Liver (tissue), 9 donors: ENCODE results near the gene IRF6. TPM values are rescaled to one million over a fixed set of nuclear protein-coding genes. Genes with fewer than 3 reads are reported as not detected.
A peak's percentile ranks its signal among the peaks of the same experiment; 100 is the strongest.

Experiments used
- DNase-seq: peaks from one replicate; pipeline ENCODE4 v3.0.0-alpha.2; 2017; ENCODE audit warnings: low spot score
- H3K27ac ChIP-seq, 2 donors: one replicate each; pipeline ENCODE4 v1.7.0; 2013; ENCODE audit warnings: inconsistent platforms in 2 of 2, low read length in 2 of 2, control low read depth in 1 of 2, low read depth in 1 of 2, mild to moderate bottlenecking in 1 of 2
- H3K27me3 ChIP-seq, 4 donors: one replicate each; pipeline versions ENCODE4 v1.6.1 to v1.7.0; 2013; ENCODE audit warnings: low read length in 3 of 4, inconsistent platforms in 1 of 4, mild to moderate bottlenecking in 1 of 4, moderate library complexity in 1 of 4; ENCODE audit not compliant: control insufficient read depth in 4 of 4, insufficient read depth in 4 of 4
- H3K36me3 ChIP-seq, 4 donors: one replicate each; pipeline versions ENCODE4 v1.6.1 to v1.7.0; 2013; ENCODE audit warnings: low read length in 3 of 4, mild to moderate bottlenecking in 3 of 4, low read depth in 1 of 4, moderate library complexity in 1 of 4; ENCODE audit not compliant: control insufficient read depth in 4 of 4, insufficient read depth in 3 of 4
- H3K4me1 ChIP-seq, 4 donors: one replicate each; pipeline versions ENCODE4 v1.6.1 to v1.7.0; 2013; ENCODE audit warnings: low read length in 3 of 4, mild to moderate bottlenecking in 3 of 4, moderate library complexity in 1 of 4; ENCODE audit not compliant: control insufficient read depth in 4 of 4, insufficient read depth in 4 of 4
- H3K4me3 ChIP-seq, 3 donors: one replicate each; pipeline versions ENCODE4 v1.6.1 to v1.7.0; 2013; ENCODE audit warnings: low read length in 3 of 3, control low read depth in 1 of 3, low read depth in 1 of 3, mild to moderate bottlenecking in 1 of 3
- H3K9ac ChIP-seq, 2 donors: one replicate each; pipeline ENCODE4 v1.7.0; 2013; ENCODE audit warnings: low read length in 2 of 2, mild to moderate bottlenecking in 2 of 2, moderate library complexity in 2 of 2, control low read depth in 1 of 2, low read depth in 1 of 2
- H3K9me3 ChIP-seq, 4 donors: one replicate each; pipeline versions ENCODE4 v1.6.1 to v1.7.0; 2013; ENCODE audit warnings: low read length in 3 of 4; ENCODE audit not compliant: control insufficient read depth in 4 of 4
- ATF3 ChIP-seq: IDR thresholded peaks from 2 replicates; pipeline ENCODE4 v1.6.1; 2016; ENCODE audit warnings: antibody characterized with exemption
- CTCF ChIP-seq: fragments of 150-350 bp; IDR thresholded peaks from 2 replicates; pipeline ENCODE4 v1.5.1; 2017; ENCODE audit warnings: improper control_type of control experiment, low read depth, low read length; ENCODE audit not compliant: missing input control
- EGR1 ChIP-seq, 2 donors: IDR thresholded peaks; 2 replicates each; pipeline ENCODE4 v1.6.1; 2016 to 2018; ENCODE audit warnings: antibody characterized with exemption in 2 of 2, low read depth in 2 of 2
- FOXA1 ChIP-seq: IDR thresholded peaks from 2 replicates; pipeline ENCODE4 v1.6.1; 2016; ENCODE audit warnings: antibody characterized with exemption
- FOXA2 ChIP-seq: IDR thresholded peaks from 2 replicates; pipeline ENCODE4 v1.6.1; 2016; ENCODE audit warnings: antibody characterized with exemption
- GABPA ChIP-seq, 2 donors: IDR thresholded peaks in 1 of 2; conservative IDR thresholded peaks in 1 of 2; 2 replicates each; pipeline ENCODE4 v1.6.1; 2016; ENCODE audit warnings: antibody characterized with exemption in 2 of 2, mild to moderate bottlenecking in 1 of 2, moderate library complexity in 1 of 2
- HNF4A ChIP-seq, 2 donors: conservative IDR thresholded peaks; 2 replicates each; pipeline ENCODE4 v1.6.1; 2016; ENCODE audit warnings: antibody characterized with exemption in 2 of 2, mild to moderate bottlenecking in 2 of 2
- HNF4G ChIP-seq: IDR thresholded peaks from 2 replicates; pipeline ENCODE4 v1.6.1; 2016; ENCODE audit warnings: antibody characterized with exemption
- JUND ChIP-seq, 2 donors: IDR thresholded peaks; 2 replicates each; pipeline ENCODE4 v1.6.1; 2016; ENCODE audit warnings: antibody characterized with exemption in 2 of 2
- MAX ChIP-seq: IDR thresholded peaks from 2 replicates; pipeline ENCODE4 v1.6.1; 2016; ENCODE audit warnings: antibody characterized with exemption
- NR2F2 ChIP-seq: IDR thresholded peaks from 2 replicates; pipeline ENCODE4 v1.6.1; 2016; ENCODE audit warnings: antibody characterized with exemption
- RAD21 ChIP-seq, 2 donors: IDR thresholded peaks; 2 replicates each; pipeline ENCODE4 v1.6.1; 2016; ENCODE audit warnings: antibody characterized with exemption in 2 of 2, mild to moderate bottlenecking in 2 of 2
- REST ChIP-seq: IDR thresholded peaks from 2 replicates; pipeline ENCODE4 v1.6.1; 2016; ENCODE audit warnings: antibody characterized with exemption, mild to moderate bottlenecking
- RXRA ChIP-seq, 2 donors: IDR thresholded peaks; 2 replicates each; pipeline ENCODE4 v1.6.1; 2017 to 2018; ENCODE audit warnings: antibody characterized with exemption in 2 of 2, mild to moderate bottlenecking in 1 of 2
- SP1 ChIP-seq: IDR thresholded peaks from 2 replicates; pipeline ENCODE4 v1.6.1; 2018; ENCODE audit warnings: antibody characterized with exemption, mild to moderate bottlenecking
- TAF1 ChIP-seq: conservative IDR thresholded peaks from 2 replicates; pipeline ENCODE4 v1.6.1; 2016; ENCODE audit warnings: antibody characterized with exemption, mild to moderate bottlenecking
- YY1 ChIP-seq: IDR thresholded peaks from 2 replicates; pipeline ENCODE4 v1.6.1; 2016; ENCODE audit warnings: antibody characterized with exemption, mild to moderate bottlenecking
- ZBTB33 ChIP-seq: IDR thresholded peaks from 2 replicates; pipeline ENCODE4 v1.6.1; 2016; ENCODE audit warnings: antibody characterized with exemption
- WGBS: extraction: QIAGEN DNeasy Blood & Tissue Kit; methylation state at CpG from one replicate; pipeline ENCODE4 v1.1.7; 2013; 5-methylcytosine and 5-hydroxymethylcytosine counted together
- polyA plus RNA-seq, 2 donors: library from polyadenylated mRNA; stranded (reverse) in 1 of 2; unstranded in 1 of 2; fragments of 200-250 nt in 1 of 2; fragments of >200 nt in 1 of 2; fragmentation: Nextera tagmentation in 1 of 2; extraction: Ambion mirVana in 1 of 2; gene quantifications; one replicate each; pipeline versions ENCODE4 v1.2.1 to v1.2.3, GENCODE V29; 2013 to 2015
- total RNA-seq, 2 donors: library from RNA; depleted of rRNA; stranded (reverse); fragments of >200 nt; gene quantifications; one replicate each; pipeline ENCODE4 v1.2.3, GENCODE V29; 2014
- donor health status: healthy.
- donor health status: healthy.
- donor health status: healthy.
- donor health status: healthy.
- donor health status: healthy.

Gene IRF6
- total and polyA plus RNA-seq, 4 donors, result 0.51 to 29.3 (median 14.3) TPM

- Histone ChIP-seq H3K36me3 (peaks cover 1 to 17% (median 13%) of the 10 kb centered on the region in 4 donors), H3K4me3 (peak within 1 kb of the TSS; percentile 64 to 85 (median 77))
- 15% methylated on average over 51 of the region's 51 CpGs for WGBS
Observed at GRCh38 chr1:209827384-209828262, 21.7 kb upstream of the IRF6 start, which contains the start of gene UTP25. UTP25 (plus strand) TSS chr1:209827972; CDS start chr1:209828064, 92 bp downstream.

More at GRCh38 chr1:209827384-209828262, 21.7 kb upstream of the IRF6 start, which contains the start of gene UTP25:
- peak; percentile 93 for DNase-seq
- H3K9me3 ChIP-seq, result no peaks in the 10 kb centered on the region
- no peaks in the 10 kb centered on the region for H3K27me3 ChIP-seq
- peak within 1 kb of the TSS; percentile 53 to 71 for H3K27ac ChIP-seq
- H3K9ac ChIP-seq, result peak within 1 kb of the TSS; percentile 35 to 72
- no peak for TF ChIP-seq ATF3
- TF ChIP-seq FOXA1, result no peak
- TF ChIP-seq RAD21 (IDR thresholded peaks at IDR 0.05), result peak; percentile 51 to 68
- peak; percentile 24 to 61 for TF ChIP-seq RXRA (IDR thresholded peaks at IDR 0.05)
- TF ChIP-seq ZBTB33, result peak; percentile 96
- TF ChIP-seq MAX, result peak; percentile 100
- TF ChIP-seq CTCF, result peak; percentile 67
- TF ChIP-seq REST, result peak; percentile 74
- TF ChIP-seq NR2F2, result peak; percentile 14
- peak; percentile 14 to 38 for TF ChIP-seq JUND (IDR thresholded peaks at IDR 0.05)
- TF ChIP-seq GABPA (IDR thresholded peaks at IDR 0.05 in 1 of 2, conservative IDR thresholded peaks at IDR 0.05 in 1 of 2), result peak; percentile 89 to 98
- TF ChIP-seq FOXA2, result peak; percentile 31
- TF ChIP-seq YY1, result peak; percentile 81
- no peak for TF ChIP-seq HNF4G
- peak; percentile 69 for TF ChIP-seq SP1
- TF ChIP-seq EGR1 (IDR thresholded peaks at IDR 0.05; ENCODE audit: low read depth in 2 of 2), result peak in 1 of 2 donors; percentile 50
- TF ChIP-seq HNF4A (conservative IDR thresholded peaks at IDR 0.05), result peak; percentile 30 to 46
- peak; percentile 94 for TF ChIP-seq TAF1
- peaks cover 0 to 11% (median 9%) of the 10 kb centered on the region in 4 donors for H3K4me1 ChIP-seq
